Lung (tissue), 12 donors: Measurements from ENCODE around the gene ZNF334. TPM values are rescaled to one million over a fixed set of nuclear protein-coding genes. Genes with fewer than 3 reads are reported as not detected.

ENCODE experiments used
- ATAC-seq: fragments of 200-7000 bp; cut with Tn5 transposase; one replicate; pipeline ENCODE4 v1.9.1; 2020; ENCODE audit warnings: moderate number of reproducible peaks; ENCODE audit not compliant: insufficient read depth, low FRiP score
- DNase-seq, 3 donors: peaks; one replicate each; pipeline ENCODE4 v3.0.0-alpha.2; 2013 to 2017
- H3K27ac ChIP-seq, 2 donors: one replicate each; pipeline ENCODE4 v1.5.1; 2013; ENCODE audit warnings: mild to moderate bottlenecking in 2 of 2, moderate library complexity in 2 of 2, control low read depth in 1 of 2, inconsistent platforms in 1 of 2, low read depth in 1 of 2, low read length in 1 of 2
- H3K27me3 ChIP-seq, 3 donors: one replicate each; pipeline ENCODE4 v1.5.1; 2013; ENCODE audit warnings: low read length in 2 of 3; ENCODE audit not compliant: control insufficient read depth in 3 of 3, insufficient read depth in 3 of 3
- H3K36me3 ChIP-seq, 4 donors: one replicate each; pipeline ENCODE4 v1.5.1; 2013; ENCODE audit warnings: low read length in 4 of 4, mild to moderate bottlenecking in 1 of 4, moderate library complexity in 1 of 4; ENCODE audit not compliant: control insufficient read depth in 4 of 4, insufficient read depth in 4 of 4
- H3K4me1 ChIP-seq, 5 donors: one replicate each; pipeline ENCODE4 v1.5.1; 2013; ENCODE audit warnings: low read length in 5 of 5, mild to moderate bottlenecking in 2 of 5, moderate library complexity in 1 of 5; ENCODE audit not compliant: control insufficient read depth in 5 of 5, insufficient read depth in 5 of 5
- H3K4me3 ChIP-seq: one replicate; pipeline ENCODE4 v1.5.1; 2013; ENCODE audit warnings: mild to moderate bottlenecking, control low read depth, moderate library complexity
- H3K9ac ChIP-seq, 2 donors: one replicate each; pipeline ENCODE4 v1.5.1; 2013; ENCODE audit warnings: low read length in 2 of 2, control low read depth in 1 of 2; ENCODE audit not compliant: insufficient read depth in 1 of 2
- H3K9me3 ChIP-seq, 4 donors: one replicate each; pipeline ENCODE4 v1.5.1; 2013; ENCODE audit warnings: low read length in 3 of 4, mild to moderate bottlenecking in 1 of 4, moderate library complexity in 1 of 4; ENCODE audit not compliant: control insufficient read depth in 4 of 4, insufficient read depth in 3 of 4
- WGBS, 2 donors: extraction: QIAGEN DNeasy Blood & Tissue Kit; methylation state at CpG; one replicate each; pipeline ENCODE4 v1.1.7; 2013; 5-methylcytosine and 5-hydroxymethylcytosine counted together
- polyA plus RNA-seq, 2 donors: library from polyadenylated mRNA; stranded (reverse); fragments of 200-250 nt; gene quantifications; one replicate each; pipeline ENCODE4 v1.2.1, GENCODE V29; 2013
- total RNA-seq, 2 donors: library from RNA; depleted of rRNA in 1 of 2; stranded (reverse); fragments of >200 nt in 1 of 2; gene quantifications; one replicate each; pipeline ENCODE4 v1.2.1, GENCODE V29; 2014 to 2021
- TF ChIP-seq, protein P1 (sequence below): IDR thresholded peaks from 2 replicates; pipeline ENCODE4 v1.5.1; 2012; ENCODE audit warnings: mild to moderate bottlenecking; ENCODE audit errors: control extremely low read depth, extremely low read depth
- donor health status: control.
- donor health status: control.
- donor health status: Bipolar disorder and iron deficiency.
- donor health status: healthy.
- donor health status: DM: yes; HTN: yes; CAD: no.

Gene ZNF334
- total and polyA plus RNA-seq, 4 donors: 1.4 to 25.3 (median 5.3) TPM

DNA sequence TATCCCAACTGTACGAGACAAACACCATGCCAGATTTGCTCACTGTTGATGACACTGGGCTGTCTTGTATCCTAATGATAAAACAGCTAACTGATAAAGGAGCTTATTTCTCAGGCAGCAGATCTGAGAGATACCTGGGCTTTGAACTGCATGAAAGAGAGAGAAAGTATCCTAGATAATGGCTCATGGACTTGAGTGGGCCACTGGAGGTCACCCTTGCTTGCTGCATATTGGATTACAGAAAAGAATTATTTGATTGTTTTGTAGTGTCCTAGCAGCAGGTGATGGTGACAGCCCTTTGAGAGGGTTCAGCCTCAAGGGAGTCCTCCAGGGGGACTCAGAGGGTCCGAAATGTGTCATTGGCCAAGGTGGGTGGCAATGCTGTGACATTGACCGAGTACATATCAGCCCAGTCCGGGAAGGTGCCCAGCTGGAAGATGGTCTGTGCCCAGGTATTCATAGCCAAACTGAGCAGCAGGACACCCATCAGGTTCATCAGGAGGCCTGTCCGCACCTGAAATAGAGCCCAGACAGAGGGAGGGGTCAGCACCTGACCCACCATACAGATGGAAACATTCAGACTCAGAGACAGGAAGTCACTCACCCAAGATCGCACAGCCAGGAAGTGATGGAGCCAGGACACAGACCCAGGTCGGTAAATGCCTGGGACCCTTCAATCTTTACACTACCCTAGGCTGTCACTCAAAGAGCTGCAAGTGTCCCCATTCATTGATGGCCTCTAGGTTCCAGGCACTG is 46.5 kb upstream of the ZNF334 start:
- Histone ChIP-seq H3K27me3 (no peaks in the 10 kb centered on the region), H3K36me3 (no peaks in the 10 kb centered on the region), H3K4me3 (no peak overlapping the region), H3K9me3 (no peaks in the 10 kb centered on the region), H3K4me1 (peaks cover 0 to 25% (median 0%) of the 10 kb centered on the region in 5 donors), H3K9ac (no peak overlapping the region), H3K27ac (no peak overlapping the region)
- DNase-seq (peak in 2 of 3 donors; percentile 12 to 27), ATAC-seq (no peak)
- TF ChIP-seq, protein P1, sequence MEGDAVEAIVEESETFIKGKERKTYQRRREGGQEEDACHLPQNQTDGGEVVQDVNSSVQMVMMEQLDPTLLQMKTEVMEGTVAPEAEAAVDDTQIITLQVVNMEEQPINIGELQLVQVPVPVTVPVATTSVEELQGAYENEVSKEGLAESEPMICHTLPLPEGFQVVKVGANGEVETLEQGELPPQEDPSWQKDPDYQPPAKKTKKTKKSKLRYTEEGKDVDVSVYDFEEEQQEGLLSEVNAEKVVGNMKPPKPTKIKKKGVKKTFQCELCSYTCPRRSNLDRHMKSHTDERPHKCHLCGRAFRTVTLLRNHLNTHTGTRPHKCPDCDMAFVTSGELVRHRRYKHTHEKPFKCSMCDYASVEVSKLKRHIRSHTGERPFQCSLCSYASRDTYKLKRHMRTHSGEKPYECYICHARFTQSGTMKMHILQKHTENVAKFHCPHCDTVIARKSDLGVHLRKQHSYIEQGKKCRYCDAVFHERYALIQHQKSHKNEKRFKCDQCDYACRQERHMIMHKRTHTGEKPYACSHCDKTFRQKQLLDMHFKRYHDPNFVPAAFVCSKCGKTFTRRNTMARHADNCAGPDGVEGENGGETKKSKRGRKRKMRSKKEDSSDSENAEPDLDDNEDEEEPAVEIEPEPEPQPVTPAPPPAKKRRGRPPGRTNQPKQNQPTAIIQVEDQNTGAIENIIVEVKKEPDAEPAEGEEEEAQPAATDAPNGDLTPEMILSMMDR: no peak
- 83 to 85% methylated on average over 7 of the region's 7 CpGs for WGBS, 2 donors

DNA sequence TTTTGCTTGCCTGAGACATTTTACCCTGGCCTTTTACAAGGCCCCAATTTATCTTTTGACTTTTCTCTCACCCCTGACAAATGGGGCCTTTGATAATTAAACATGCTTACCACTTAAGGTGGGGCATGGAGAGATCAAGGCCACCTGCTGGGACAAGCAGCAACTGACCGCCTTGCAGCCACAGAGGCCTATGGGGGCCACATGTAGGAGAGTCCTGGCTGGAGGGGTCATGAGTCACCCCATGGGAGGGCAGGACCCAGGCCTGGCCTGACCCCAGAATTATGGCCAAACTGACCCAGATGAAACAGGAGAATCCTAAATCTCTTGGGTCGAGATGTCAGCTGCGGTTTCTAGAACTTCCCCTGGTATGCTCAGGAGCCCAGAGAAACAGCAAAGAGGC is 45.6 kb upstream of the ZNF334 start:
- H3K9ac ChIP-seq: no peak overlapping the region
- no peaks in the 10 kb centered on the region for H3K9me3 ChIP-seq
- DNase-seq (no peak), ATAC-seq (no peak)
- H3K27ac ChIP-seq: no peak overlapping the region
- no peaks in the 10 kb centered on the region for H3K36me3 ChIP-seq
- no peaks in the 10 kb centered on the region for H3K27me3 ChIP-seq
- TF ChIP-seq, protein P1: no peak
- no peak overlapping the region for H3K4me3 ChIP-seq
- peaks cover 0 to 23% (median 0%) of the 10 kb centered on the region in 5 donors for H3K4me1 ChIP-seq
- WGBS, 2 donors: 96 to 100% methylated on average over 3 of the region's 3 CpGs

DNA sequence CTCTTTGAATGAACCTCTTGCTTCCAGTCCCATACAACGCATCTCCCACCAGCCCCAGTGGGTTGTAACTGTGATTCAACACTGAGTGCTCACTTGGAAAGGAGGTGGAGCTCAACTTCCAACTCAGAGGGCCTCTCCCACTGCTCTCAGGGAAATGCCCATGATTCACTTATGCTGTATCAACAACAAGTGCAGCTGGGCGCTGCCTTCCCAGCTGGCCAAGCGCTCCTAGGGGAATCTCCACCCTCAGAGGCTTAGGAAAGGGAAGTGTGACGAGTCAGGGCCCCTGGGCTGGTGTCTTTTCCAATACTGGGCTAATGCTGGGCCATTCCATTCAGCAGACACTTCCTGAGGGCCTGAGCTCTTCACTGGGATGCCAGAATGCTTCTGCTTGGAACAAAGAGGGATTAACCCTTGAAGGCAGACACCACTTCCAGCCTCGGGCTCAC is 45.2 kb upstream of the ZNF334 start:
- peak; percentile 53 for ATAC-seq

More for the DNA sequence above, 45.2 kb upstream of the ZNF334 start:
- Histone ChIP-seq H3K4me1 (peaks cover 0 to 19% (median 0%) of the 10 kb centered on the region in 5 donors), H3K27ac (no peak overlapping the region), H3K36me3 (no peaks in the 10 kb centered on the region), H3K4me3 (no peak overlapping the region), H3K9me3 (no peaks in the 10 kb centered on the region), H3K9ac (no peak overlapping the region), H3K27me3 (no peaks in the 10 kb centered on the region)
- DNase-seq: peak in 1 of 3 donors; percentile 21
- WGBS, 2 donors: 60 to 72% methylated on average over 5 of the region's 5 CpGs
- TF ChIP-seq, protein P1: no peak
